Left ventricle myocardium inferior (tissue), 1 donor: Measurements from ENCODE around the gene CCDC157. TPM values are rescaled to one million over a fixed set of nuclear protein-coding genes. Genes with fewer than 3 reads are reported as not detected.

Experiments
- DNase-seq: peaks from one replicate; pipeline ENCODE4 v3.0.0-alpha.2; 2020
- H3K27ac ChIP-seq: fragments of 200-600 bp; replicated peaks from 2 replicates; pipeline ENCODE4 v1.8.0; 2021
- H3K27me3 ChIP-seq: fragments of 200-600 bp; 2 replicates; pipeline ENCODE4 v1.8.0; 2021; ENCODE audit warnings: low read depth
- H3K36me3 ChIP-seq: fragments of 200-600 bp; 2 replicates; pipeline ENCODE4 v1.8.0; 2021
- H3K4me1 ChIP-seq: fragments of 200-600 bp; 2 replicates; pipeline ENCODE4 v1.8.0; 2021
- H3K4me3 ChIP-seq: fragments of 200-600 bp; 2 replicates; pipeline ENCODE4 v1.8.0; 2021; ENCODE audit warnings: mild to moderate bottlenecking, moderate library complexity
- H3K9me3 ChIP-seq: fragments of 200-600 bp; replicated peaks from 2 replicates; pipeline ENCODE4 v1.8.0; 2021
- intact Hi-C: fragments of 100-400 bp; cut with micrococcal nuclease; formaldehyde crosslinking; loops from one replicate; pipeline ENCODE4 v1.11.0; 2022
- total RNA-seq: library from RNA; stranded (reverse); fragmentation: NEBNext Ultra II Directional; extraction: Animal tissue kit (Norgen Biotek cat#: 25700); gene quantifications from one replicate; pipeline ENCODE4 v1.2.1, GENCODE V29; 2021
- TF ChIP-seq, protein P1 (sequence below): fragments of 200-600 bp; IDR thresholded peaks from 2 replicates; pipeline ENCODE4 v1.8.0; 2021; ENCODE audit warnings: antibody characterized with exemption, mild to moderate bottlenecking, borderline replicate concordance
- donor health status: DM: no; HTN: yes; CAD: no; lungs with severe emphysema.

CCDC157 gene
- total RNA-seq, 1 donor from 2014 or later = 0.58 TPM

DNA sequence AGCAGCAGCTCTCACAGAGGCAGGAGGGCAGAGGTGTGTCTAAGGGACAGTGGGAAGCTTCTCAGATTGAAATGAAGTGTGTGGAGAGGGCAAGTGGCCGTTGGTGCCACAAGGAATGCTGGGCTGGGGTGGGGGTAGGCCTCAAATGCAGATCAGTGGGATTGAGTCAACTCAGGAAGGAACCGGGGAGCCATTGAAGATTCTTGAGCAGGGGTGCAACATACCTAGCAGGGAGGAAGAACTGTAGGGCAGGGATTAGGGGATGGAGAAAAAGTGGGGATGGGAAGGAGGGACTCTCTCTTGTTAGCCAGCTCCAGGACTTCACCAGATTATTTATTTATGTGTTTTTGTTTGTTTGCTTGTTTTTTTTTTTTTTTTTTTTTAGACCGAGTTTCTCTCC is 37.1 kb downstream of the CCDC157 start:
- H3K27me3 ChIP-seq = peaks cover 64% of the 10 kb centered on the region
- intact Hi-C loops = no loop called here
- no peak for DNase-seq

DNA sequence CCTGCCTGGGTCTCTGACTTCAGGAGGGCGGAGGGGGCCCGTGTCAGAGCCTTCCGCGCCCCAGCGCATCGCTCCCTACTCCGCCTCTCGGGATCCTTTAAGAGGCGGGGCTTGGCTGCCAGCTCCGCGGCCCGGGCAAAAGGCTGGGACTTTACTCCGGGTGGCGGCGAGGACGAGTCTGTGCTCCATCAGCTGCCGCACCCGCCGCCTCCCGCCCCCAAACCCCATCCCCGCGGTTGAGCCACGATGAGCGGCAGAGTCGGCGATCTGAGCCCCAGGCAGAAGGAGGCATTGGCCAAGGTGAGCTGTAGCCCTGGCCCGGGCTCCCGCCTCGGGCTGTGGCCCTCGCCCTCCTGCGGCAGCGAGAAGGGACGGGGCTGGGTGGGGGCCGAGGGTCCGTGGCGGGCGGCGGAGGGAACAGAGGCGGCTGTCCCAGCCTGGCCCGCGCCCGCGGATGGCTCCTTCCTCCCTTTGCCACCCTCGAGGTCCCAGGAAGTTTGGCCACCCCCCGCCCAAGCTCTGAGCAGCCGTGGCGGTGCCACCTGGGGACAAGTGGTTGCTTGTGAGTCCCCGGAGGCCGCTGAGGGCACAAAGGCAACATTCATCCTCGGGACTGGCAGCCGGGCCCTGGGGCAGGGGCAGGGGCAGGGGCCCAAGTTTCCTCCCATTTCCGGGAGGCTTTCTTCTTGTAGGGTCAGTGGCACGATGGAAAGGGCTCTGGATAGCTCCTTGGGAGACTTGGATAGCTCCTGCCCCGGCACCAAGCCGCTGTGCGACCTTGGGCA is 40.3 kb downstream of the CCDC157 start, which contains the start of gene SEC14L2:
Gene SEC14L2 (plus strand): TSS at position 148 of the 785 bp plus-strand sequence. CDS start 99 bp downstream, at position 247.
- peaks cover 21% of the 10 kb centered on the region for H3K4me1 ChIP-seq
- H3K27ac ChIP-seq = no peak within 1 kb of the TSS
- peaks cover 64% of the 10 kb centered on the region for H3K27me3 ChIP-seq
- DNase-seq = peak; percentile 72
- H3K9me3 ChIP-seq = no peaks in the 10 kb centered on the region
- no peaks in the 10 kb centered on the region for H3K36me3 ChIP-seq
- TF ChIP-seq, protein P1, sequence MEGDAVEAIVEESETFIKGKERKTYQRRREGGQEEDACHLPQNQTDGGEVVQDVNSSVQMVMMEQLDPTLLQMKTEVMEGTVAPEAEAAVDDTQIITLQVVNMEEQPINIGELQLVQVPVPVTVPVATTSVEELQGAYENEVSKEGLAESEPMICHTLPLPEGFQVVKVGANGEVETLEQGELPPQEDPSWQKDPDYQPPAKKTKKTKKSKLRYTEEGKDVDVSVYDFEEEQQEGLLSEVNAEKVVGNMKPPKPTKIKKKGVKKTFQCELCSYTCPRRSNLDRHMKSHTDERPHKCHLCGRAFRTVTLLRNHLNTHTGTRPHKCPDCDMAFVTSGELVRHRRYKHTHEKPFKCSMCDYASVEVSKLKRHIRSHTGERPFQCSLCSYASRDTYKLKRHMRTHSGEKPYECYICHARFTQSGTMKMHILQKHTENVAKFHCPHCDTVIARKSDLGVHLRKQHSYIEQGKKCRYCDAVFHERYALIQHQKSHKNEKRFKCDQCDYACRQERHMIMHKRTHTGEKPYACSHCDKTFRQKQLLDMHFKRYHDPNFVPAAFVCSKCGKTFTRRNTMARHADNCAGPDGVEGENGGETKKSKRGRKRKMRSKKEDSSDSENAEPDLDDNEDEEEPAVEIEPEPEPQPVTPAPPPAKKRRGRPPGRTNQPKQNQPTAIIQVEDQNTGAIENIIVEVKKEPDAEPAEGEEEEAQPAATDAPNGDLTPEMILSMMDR = no peak
- intact Hi-C loops = no loop called here
- peak within 1 kb of the TSS; percentile 73 for H3K4me3 ChIP-seq

More for the DNA sequence above, 37.1 kb downstream of the CCDC157 start:
- no peak overlapping the region for H3K27ac ChIP-seq
- H3K9me3 ChIP-seq = no peaks in the 10 kb centered on the region
- H3K4me3 ChIP-seq = no peak overlapping the region
- H3K36me3 ChIP-seq = no peaks in the 10 kb centered on the region
- TF ChIP-seq, protein P1 = no peak
- peaks cover 21% of the 10 kb centered on the region for H3K4me1 ChIP-seq

DNA sequence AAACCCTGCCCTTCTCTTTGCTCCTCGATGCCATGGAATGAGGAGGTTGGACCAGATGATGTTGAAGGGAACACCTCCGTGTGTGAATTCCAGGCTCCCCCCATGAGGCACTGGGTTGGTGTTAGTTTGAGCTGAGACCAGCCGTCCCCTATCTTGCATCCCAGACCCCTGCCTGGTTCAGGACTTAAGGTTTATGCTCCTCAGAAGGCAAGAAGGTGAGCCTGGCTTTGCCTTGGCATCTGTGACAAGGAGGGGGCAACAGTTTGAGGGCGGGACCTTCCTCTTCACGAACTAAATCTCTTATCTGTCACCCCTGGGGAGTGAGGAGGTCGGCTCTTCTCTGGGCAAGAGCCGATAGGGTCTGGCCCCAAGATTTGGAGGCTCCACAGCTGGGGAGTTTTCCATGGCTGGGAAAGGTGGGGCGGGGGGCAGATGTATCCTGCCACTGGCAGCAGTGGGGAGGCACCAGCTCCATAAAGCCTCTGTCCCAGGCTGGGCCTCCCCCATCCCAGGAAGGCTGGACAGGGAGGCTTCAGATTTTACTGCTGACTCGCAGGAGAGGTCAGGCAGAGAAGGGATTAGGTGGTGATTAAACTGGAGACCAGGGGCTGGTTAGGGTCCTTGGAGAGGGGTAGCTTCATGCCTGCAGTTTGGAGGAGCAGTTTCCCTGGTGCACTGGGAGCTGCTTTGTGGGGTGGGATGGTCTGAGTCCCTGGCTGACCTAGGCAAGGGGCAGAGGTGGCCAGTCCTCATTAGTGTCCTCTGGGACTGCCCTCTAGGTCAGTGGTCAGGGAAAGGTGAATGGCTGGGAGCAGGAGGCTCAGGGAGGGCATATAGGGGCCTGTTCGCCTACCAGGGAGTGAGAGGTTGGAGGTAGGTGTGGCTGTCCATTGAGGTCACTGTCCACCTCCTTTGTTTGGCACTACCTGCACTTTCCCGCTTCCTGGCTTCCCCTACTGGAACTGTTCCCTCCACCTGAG is 41.1 kb downstream of the CCDC157 start:
- intact Hi-C loops = no loop called here
- no peak for DNase-seq
- no peak overlapping the region for H3K27ac ChIP-seq

DNA sequence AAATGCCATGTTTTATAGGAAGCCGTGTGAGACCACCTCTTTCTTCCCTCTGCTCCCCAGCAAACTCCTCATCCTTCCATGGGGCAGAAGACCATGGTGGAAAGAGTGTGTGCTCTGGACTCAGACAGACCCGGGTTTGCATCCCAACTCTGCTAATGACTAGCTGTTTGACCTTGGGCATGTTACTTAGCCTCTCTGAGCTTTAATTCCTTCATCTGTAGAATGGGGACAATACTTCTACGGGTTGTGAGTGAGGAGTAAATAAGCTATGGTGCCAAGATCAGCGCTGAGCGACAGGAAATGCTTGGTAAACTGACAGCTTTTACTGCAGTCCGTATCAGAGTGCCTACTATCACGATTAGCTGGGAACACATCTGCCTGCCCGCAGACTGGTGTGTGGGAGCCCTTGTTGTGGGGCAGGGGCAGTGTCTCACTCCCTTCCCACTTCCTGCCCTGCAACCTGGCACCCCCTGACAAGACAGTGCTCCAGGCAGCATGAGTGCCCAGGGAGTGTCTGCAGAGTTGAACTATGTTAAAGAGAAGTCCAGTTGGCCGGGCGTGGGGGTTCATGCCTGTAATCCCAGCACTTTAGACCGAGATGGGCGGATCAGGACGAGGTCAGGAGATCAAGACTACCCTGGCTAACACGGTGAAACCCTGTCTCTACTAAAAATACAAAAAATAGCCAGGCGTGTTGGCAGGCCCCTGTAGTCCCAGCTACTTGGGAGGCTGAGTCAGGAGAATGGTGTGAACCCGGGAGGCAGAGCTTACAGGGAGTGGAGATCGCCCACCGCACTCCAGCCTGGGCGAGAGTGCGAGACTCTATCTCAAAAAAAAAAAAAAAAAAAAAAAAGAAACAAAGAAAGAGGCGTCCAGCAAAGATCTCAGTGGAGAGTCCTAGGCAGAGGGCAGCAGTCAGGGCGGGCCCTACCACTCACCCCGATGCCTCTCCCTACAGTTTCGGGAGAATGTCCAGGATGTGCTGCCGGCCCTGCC is 42.2 kb downstream of the CCDC157 start:
- no peak overlapping the region for H3K27ac ChIP-seq
- H3K27me3 ChIP-seq = peaks cover 47% of the 10 kb centered on the region
- H3K36me3 ChIP-seq = no peaks in the 10 kb centered on the region
- H3K4me1 ChIP-seq = peaks cover 21% of the 10 kb centered on the region
- DNase-seq = no peak
- H3K4me3 ChIP-seq = no peak overlapping the region
- intact Hi-C loops = no loop called here
- H3K9me3 ChIP-seq = no peaks in the 10 kb centered on the region
- TF ChIP-seq, protein P1 = no peak

More for the DNA sequence above, 41.1 kb downstream of the CCDC157 start:
- Histone ChIP-seq H3K27me3 (peaks cover 57% of the 10 kb centered on the region), H3K4me1 (peaks cover 21% of the 10 kb centered on the region), H3K9me3 (no peaks in the 10 kb centered on the region), H3K36me3 (no peaks in the 10 kb centered on the region), H3K4me3 (peak overlapping the region; percentile 73)
- TF ChIP-seq, protein P1 = no peak

DNA sequence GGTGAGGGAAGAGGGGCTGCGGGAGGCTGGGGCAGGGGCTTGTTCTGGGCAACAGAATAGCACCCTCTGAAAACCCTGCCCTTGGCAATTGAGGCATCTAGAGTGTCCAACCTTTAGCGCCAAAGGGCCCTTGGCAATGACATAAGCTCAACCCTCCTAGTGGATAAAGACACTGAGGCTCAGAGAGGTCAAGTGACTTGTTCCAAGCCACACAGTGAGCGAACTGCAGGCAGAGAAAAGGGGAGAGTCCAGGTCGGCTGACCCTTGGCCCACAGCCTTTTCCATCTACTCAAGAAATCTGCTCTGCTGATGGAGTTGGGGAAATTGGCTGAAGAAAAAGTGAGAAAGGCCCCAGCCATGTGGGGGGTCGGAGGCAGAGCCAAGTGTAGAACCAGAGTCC is 42.9 kb downstream of the CCDC157 start:
- Histone ChIP-seq H3K36me3 (no peaks in the 10 kb centered on the region), H3K9me3 (no peaks in the 10 kb centered on the region), H3K27me3 (peaks cover 39% of the 10 kb centered on the region), H3K4me1 (peaks cover 21% of the 10 kb centered on the region), H3K4me3 (no peak overlapping the region), H3K27ac (no peak overlapping the region)
- TF ChIP-seq, protein P1 = no peak
- no peak for DNase-seq
- intact Hi-C loops = no loop called here
